ENCODE data around the gene OR9K2. TPM values are rescaled to one million over a fixed set of nuclear protein-coding genes. Genes with fewer than 3 reads are reported as not detected.

The OR9K2 gene
- total RNA-seq, 1 experiment from 2014 or later, result not detected

DNA sequence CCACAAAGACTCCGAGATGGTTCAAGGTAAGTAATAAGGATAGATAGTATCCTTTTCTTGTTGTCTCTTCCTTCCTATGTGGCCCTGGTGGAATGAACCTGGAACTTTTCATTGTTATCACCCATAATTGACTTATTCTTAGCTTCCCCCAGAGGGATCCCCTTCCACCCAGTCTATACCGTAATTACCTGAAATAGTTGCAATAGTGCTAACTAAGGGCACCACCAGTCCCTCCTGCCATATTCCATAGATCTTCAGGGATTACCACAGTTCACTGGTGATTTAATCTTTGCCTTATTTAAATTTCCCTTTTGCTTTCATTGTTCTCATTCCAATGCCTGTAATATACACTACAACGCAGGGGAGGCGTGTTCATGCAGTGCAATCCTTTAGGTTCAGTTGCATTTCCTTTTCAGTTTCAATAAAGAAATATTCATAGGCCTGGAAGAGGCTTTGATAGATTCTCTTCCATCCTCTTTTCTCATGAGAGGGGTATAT is 13.8 kb upstream of the OR9K2 start:
- ChIA-PET RAD21 (ENCODE audit: low non-redundant PET in 1 of 2, low total read pairs in 2 of 2, uncharacterized antibody in 2 of 2, unreplicated experiment in 2 of 2) (no interaction called here), CTCF (interaction anchor here (1.1 kb wide), 1 partner anchor 119 kb away, joined by 4 read pairs; no protein-coding TSS in a partner anchor), POLR2A (no interaction called here)
- no peak overlapping the region for H3K4me3 ChIP-seq (replicated peaks in 1 of 2; ENCODE audit: low read depth in 1 of 2, low read length in 2 of 2)
- intact Hi-C loops (cut with micrococcal nuclease), result no loop called here
- TF ChIP-seq JUND (IDR thresholded peaks at IDR 0.05) (no peak), FOSL1 (IDR thresholded peaks at IDR 0.05; ENCODE audit: low read depth) (no peak), EGR1 (IDR thresholded peaks at IDR 0.05; ENCODE audit: low read depth) (no peak), CEBPB (IDR thresholded peaks at IDR 0.05; ENCODE audit: low read depth) (no peak), POLR2A (IDR thresholded peaks at IDR 0.05; ENCODE audit: borderline replicate concordance, extremely low read depth, insufficient read depth, insufficient read length) (no peak), SIN3A (IDR thresholded peaks at IDR 0.05; ENCODE audit: low read depth) (no peak), POLR2AphosphoS5 (IDR thresholded peaks at IDR 0.05; ENCODE audit: low read depth, low read length) (no peak), SRF (IDR thresholded peaks at IDR 0.05; ENCODE audit: low read depth) (no peak)
- TF ChIP-seq, protein P1, sequence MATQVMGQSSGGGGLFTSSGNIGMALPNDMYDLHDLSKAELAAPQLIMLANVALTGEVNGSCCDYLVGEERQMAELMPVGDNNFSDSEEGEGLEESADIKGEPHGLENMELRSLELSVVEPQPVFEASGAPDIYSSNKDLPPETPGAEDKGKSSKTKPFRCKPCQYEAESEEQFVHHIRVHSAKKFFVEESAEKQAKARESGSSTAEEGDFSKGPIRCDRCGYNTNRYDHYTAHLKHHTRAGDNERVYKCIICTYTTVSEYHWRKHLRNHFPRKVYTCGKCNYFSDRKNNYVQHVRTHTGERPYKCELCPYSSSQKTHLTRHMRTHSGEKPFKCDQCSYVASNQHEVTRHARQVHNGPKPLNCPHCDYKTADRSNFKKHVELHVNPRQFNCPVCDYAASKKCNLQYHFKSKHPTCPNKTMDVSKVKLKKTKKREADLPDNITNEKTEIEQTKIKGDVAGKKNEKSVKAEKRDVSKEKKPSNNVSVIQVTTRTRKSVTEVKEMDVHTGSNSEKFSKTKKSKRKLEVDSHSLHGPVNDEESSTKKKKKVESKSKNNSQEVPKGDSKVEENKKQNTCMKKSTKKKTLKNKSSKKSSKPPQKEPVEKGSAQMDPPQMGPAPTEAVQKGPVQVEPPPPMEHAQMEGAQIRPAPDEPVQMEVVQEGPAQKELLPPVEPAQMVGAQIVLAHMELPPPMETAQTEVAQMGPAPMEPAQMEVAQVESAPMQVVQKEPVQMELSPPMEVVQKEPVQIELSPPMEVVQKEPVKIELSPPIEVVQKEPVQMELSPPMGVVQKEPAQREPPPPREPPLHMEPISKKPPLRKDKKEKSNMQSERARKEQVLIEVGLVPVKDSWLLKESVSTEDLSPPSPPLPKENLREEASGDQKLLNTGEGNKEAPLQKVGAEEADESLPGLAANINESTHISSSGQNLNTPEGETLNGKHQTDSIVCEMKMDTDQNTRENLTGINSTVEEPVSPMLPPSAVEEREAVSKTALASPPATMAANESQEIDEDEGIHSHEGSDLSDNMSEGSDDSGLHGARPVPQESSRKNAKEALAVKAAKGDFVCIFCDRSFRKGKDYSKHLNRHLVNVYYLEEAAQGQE (IDR thresholded peaks at IDR 0.05; ENCODE audit: low read depth), result no peak
- TF ChIP-seq, protein P2, sequence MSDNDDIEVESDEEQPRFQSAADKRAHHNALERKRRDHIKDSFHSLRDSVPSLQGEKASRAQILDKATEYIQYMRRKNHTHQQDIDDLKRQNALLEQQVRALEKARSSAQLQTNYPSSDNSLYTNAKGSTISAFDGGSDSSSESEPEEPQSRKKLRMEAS (IDR thresholded peaks at IDR 0.05), result no peak
- TF ChIP-seq, protein P3, sequence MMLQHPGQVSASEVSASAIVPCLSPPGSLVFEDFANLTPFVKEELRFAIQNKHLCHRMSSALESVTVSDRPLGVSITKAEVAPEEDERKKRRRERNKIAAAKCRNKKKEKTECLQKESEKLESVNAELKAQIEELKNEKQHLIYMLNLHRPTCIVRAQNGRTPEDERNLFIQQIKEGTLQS (IDR thresholded peaks at IDR 0.05), result no peak
- H3K79me2 ChIP-seq (ENCODE audit: insufficient read depth, low read length), result no peaks in the 10 kb centered on the region
- H3K9me3 ChIP-seq (ENCODE audit: control insufficient read depth in 1 of 2, insufficient read depth in 1 of 2, low read depth in 1 of 2, low read length in 2 of 2), result no peaks in the 10 kb centered on the region
- H3K36me3 ChIP-seq (ENCODE audit: control insufficient read depth in 1 of 2, insufficient read depth in 2 of 2, low read length in 2 of 2), result no peaks in the 10 kb centered on the region
- H3K4me1 ChIP-seq (ENCODE audit: control insufficient read depth in 1 of 2, insufficient read depth in 2 of 2, low read length in 2 of 2), result no peaks in the 10 kb centered on the region
- DNase-seq (ENCODE audit: low read depth, low spot score) (no peak), ATAC-seq (no peak)
- H3K4me2 ChIP-seq (ENCODE audit: low read length), result no peak overlapping the region
- no peak overlapping the region for H3K9ac ChIP-seq (ENCODE audit: low read length)
- peaks cover 24% of the 10 kb centered on the region for H3K27me3 ChIP-seq (ENCODE audit: insufficient read depth, low read length)
- no peaks in the 10 kb centered on the region for H4K20me1 ChIP-seq (ENCODE audit: insufficient read depth)
- no peaks in the 10 kb centered on the region for H3K9me2 ChIP-seq (ENCODE audit: insufficient read depth)
- BruUV-seq (replicated peaks), result no TSS peak
- H2AFZ ChIP-seq (ENCODE audit: low read depth, low read length, poor library complexity, severe bottlenecking), result no peak overlapping the region
- no peak overlapping the region for H3K27ac ChIP-seq (ENCODE audit: low read depth, low read length)

Measured in HCT116 (cell line).